GM23338 (cell line): ENCODE data around the gene SAMD13. TPM values are rescaled to one million over a fixed set of nuclear protein-coding genes. Genes with fewer than 3 reads are reported as not detected.

ENCODE experiments used
- ATAC-seq: fragments of 200-7000 bp; cut with Tn5 transposase; 3 replicates; pipeline ENCODE4 v1.9.1; 2020
- DNase-seq: peaks from one replicate; pipeline ENCODE4 v3.0.0-alpha.2; 2015; ENCODE audit warnings: low spot score
- H2AFZ ChIP-seq: fragments of 200-600 bp; sonication (generic); 2 replicates; pipeline ENCODE4 v1.8.0; 2016; ENCODE audit warnings: antibody characterized with exemption, mild to moderate bottlenecking, moderate library complexity
- H3F3A ChIP-seq: fragments of 200-600 bp; sonication (generic); replicated peaks from 2 replicates; pipeline ENCODE4 v1.8.0; 2017; ENCODE audit warnings: antibody characterized with exemption, mixed run types, low read depth
- H3K27ac ChIP-seq: fragments of 200-600 bp; sonication (generic); 2 replicates; pipeline ENCODE4 v1.6.1; 2016; ENCODE audit warnings: low read depth
- H3K27me3 ChIP-seq: fragments of 200-600 bp; sonication (generic); 2 replicates; pipeline ENCODE4 v1.8.0; 2016; ENCODE audit warnings: mild to moderate bottlenecking, mixed run types, moderate library complexity; ENCODE audit not compliant: insufficient read depth
- H3K36me3 ChIP-seq: fragments of 200-600 bp; sonication (generic); 2 replicates; pipeline ENCODE4 v1.8.0; 2016; ENCODE audit warnings: mild to moderate bottlenecking; ENCODE audit not compliant: insufficient read depth
- H3K4me1 ChIP-seq: fragments of 200-600 bp; sonication (generic); 2 replicates; pipeline ENCODE4 v1.8.0; 2016; ENCODE audit warnings: mild to moderate bottlenecking, moderate library complexity; ENCODE audit not compliant: insufficient read depth
- H3K4me2 ChIP-seq: fragments of 200-600 bp; sonication (generic); 2 replicates; pipeline ENCODE4 v1.7.1; 2017; ENCODE audit warnings: mixed run types
- H3K4me3 ChIP-seq: fragments of 200-600 bp; sonication (generic); 2 replicates; pipeline ENCODE4 v1.6.1; 2016; ENCODE audit warnings: mixed run types
- H3K79me2 ChIP-seq: fragments of 200-600 bp; sonication (generic); replicated peaks from 2 replicates; pipeline ENCODE4 v1.8.0; 2017; ENCODE audit warnings: mild to moderate bottlenecking; ENCODE audit not compliant: insufficient read depth
- H3K9me2 ChIP-seq: fragments of 200-600 bp; sonication (generic); 2 replicates; pipeline ENCODE4 v1.8.0; 2017; ENCODE audit not compliant: insufficient read depth
- H4K20me1 ChIP-seq: fragments of 200-600 bp; sonication (generic); replicated peaks from 2 replicates; pipeline ENCODE4 v1.8.0; 2017; ENCODE audit warnings: mild to moderate bottlenecking; ENCODE audit not compliant: insufficient read depth
- H3K27ac Mint-ChIP-seq: 2 replicates; pipeline ENCODE4 v1.8.0; 2020; ENCODE audit warnings: inconsistent platforms, mild to moderate bottlenecking, moderate library complexity, mixed read lengths
- H3K27me3 Mint-ChIP-seq: 3 replicates; pipeline ENCODE4 v1.8.0; 2022; ENCODE audit warnings: low read depth, mild to moderate bottlenecking, moderate library complexity, mixed read lengths, inconsistent platforms; ENCODE audit not compliant: insufficient read depth, poor library complexity
- H3K36me3 Mint-ChIP-seq: 3 replicates; pipeline ENCODE4 v1.8.0; 2021; ENCODE audit warnings: low read depth, mild to moderate bottlenecking, inconsistent platforms, moderate library complexity, mixed read lengths
- H3K4me1 Mint-ChIP-seq: 3 replicates; pipeline ENCODE4 v1.8.0; 2020; ENCODE audit warnings: mild to moderate bottlenecking, inconsistent platforms, mixed read lengths
- H3K4me3 Mint-ChIP-seq: 3 replicates; pipeline ENCODE4 v1.8.0; 2021; ENCODE audit warnings: moderate library complexity, mild to moderate bottlenecking, inconsistent platforms, mixed read lengths
- H3K9me3 Mint-ChIP-seq: 3 replicates; pipeline ENCODE4 v1.8.0; 2020; ENCODE audit warnings: moderate library complexity, mild to moderate bottlenecking, inconsistent platforms, mixed read lengths
- CTCF ChIP-seq, 2 experiments: fragments of 200-600 bp in 1 of 2; sonication (generic) in 1 of 2; conservative IDR thresholded peaks; 2 replicates each; pipeline versions ENCODE4 v1.5.1 to v1.6.1; 2016 to 2017; ENCODE audit warnings: antibody characterized with exemption in 2 of 2, low read depth in 2 of 2, mild to moderate bottlenecking in 2 of 2, moderate library complexity in 1 of 2
- ZNF114 ChIP-seq: fragments of 250-450 bp; sonication (Bioruptor Pico); IDR thresholded peaks from 2 replicates; pipeline ENCODE4 v1.5.0; 2020; ENCODE audit warnings: mild to moderate bottlenecking, moderate library complexity
- ZNF462 ChIP-seq: fragments of 250-450 bp; sonication (Bioruptor Pico); IDR thresholded peaks from 2 replicates; pipeline ENCODE4 v1.5.0; 2020; ENCODE audit warnings: mild to moderate bottlenecking, moderate library complexity
- polyA plus RNA-seq: library from polyadenylated mRNA; unstranded; fragments of >200 nt; fragmentation: Nextera tagmentation; extraction: Ambion mirVana; gene quantifications from 2 replicates; pipeline ENCODE4 v1.2.1, GENCODE V29; 2016
- total RNA-seq: library from RNA; depleted of rRNA; stranded (reverse); fragments of >200 nt; shearing (Covaris generic); gene quantifications from 2 replicates; pipeline ENCODE4 v1.2.3, GENCODE V29; 2014

The SAMD13 gene
- total and polyA plus RNA-seq, 2 experiments from 2014 or later: 2.5 to 3.6 TPM

GRCh38 chr1:84311296-84311695 is 9.8 kb downstream of the SAMD13 start (continued):
- no peak for TF ChIP-seq ZNF462
- no peak for TF ChIP-seq ZNF114 (CRISPR knock-in tag)

GRCh38 chr1:84319662-84320061 is 18.2 kb downstream of the SAMD13 start:
- Mint-ChIP-seq H3K9me3 (peaks cover 3% of the 10 kb centered on the region; the same call in 1 of the 3 replicates), H3K4me3 (no peak overlapping the region), H3K4me1 (peaks cover 3% of the 10 kb centered on the region; the same call in 2 of the 3 replicates), H3K27ac (no peak overlapping the region), H3K36me3 (no peaks in the 10 kb centered on the region; the same call in 1 of the 3 replicates), H3K27me3 (no peaks in the 10 kb centered on the region)
- H3K79me2 ChIP-seq: no peaks in the 10 kb centered on the region
- no peaks in the 10 kb centered on the region for H3K4me1 ChIP-seq
- H3K9me2 ChIP-seq: no peaks in the 10 kb centered on the region
- no peak overlapping the region for H3K27ac ChIP-seq
- no peak for DNase-seq
- H3K4me3 ChIP-seq: no peak overlapping the region
- H3K27me3 ChIP-seq: no peaks in the 10 kb centered on the region
- no peaks in the 10 kb centered on the region for H3F3A ChIP-seq
- no peaks in the 10 kb centered on the region for H3K36me3 ChIP-seq
- H4K20me1 ChIP-seq: no peaks in the 10 kb centered on the region
- H3K4me2 ChIP-seq: no peak overlapping the region
- no peak for ATAC-seq
- no peak overlapping the region for H2AFZ ChIP-seq
- no peak for TF ChIP-seq CTCF (conservative IDR thresholded peaks at IDR 0.05; ENCODE audit: low read depth in 2 of 2)
- TF ChIP-seq ZNF462: no peak
